H9 (cell line): ENCODE measurements around the gene TWSG1. TPM values are rescaled to one million over a fixed set of nuclear protein-coding genes. Genes with fewer than 3 reads are reported as not detected.

Source experiments
- DNase-seq: peaks from one replicate; pipeline ENCODE4 v3.0.0-alpha.2; 2017
- H2AFZ ChIP-seq: one replicate; pipeline ENCODE4 v1.6.1; 2013; ENCODE audit warnings: mild to moderate bottlenecking, low read length, control low read depth, moderate library complexity
- H2AK5ac ChIP-seq: 2 replicates; pipeline ENCODE4 v1.6.1; 2013; ENCODE audit warnings: low read length, control low read depth, mixed read lengths; ENCODE audit not compliant: insufficient read length
- H2BK120ac ChIP-seq: one replicate; pipeline ENCODE4 v1.6.1; 2013; ENCODE audit warnings: low read depth, mild to moderate bottlenecking, low read length, control low read depth, inconsistent platforms; ENCODE audit not compliant: poor library complexity, severe bottlenecking
- H2BK12ac ChIP-seq: 2 replicates; pipeline ENCODE4 v1.6.1; 2013; ENCODE audit warnings: low read length, control low read depth, mixed read lengths, low read depth; ENCODE audit not compliant: insufficient read length
- H2BK15ac ChIP-seq: 2 replicates; pipeline ENCODE4 v1.6.1; 2013; ENCODE audit warnings: low read depth, low read length, control low read depth
- H2BK20ac ChIP-seq: one replicate; pipeline ENCODE4 v1.6.1; 2013; ENCODE audit warnings: low read depth, mild to moderate bottlenecking, low read length, control low read depth, inconsistent platforms; ENCODE audit not compliant: poor library complexity, severe bottlenecking
- H2BK5ac ChIP-seq: 2 replicates; pipeline ENCODE4 v1.6.1; 2013; ENCODE audit warnings: low read length, control low read depth, mixed read lengths; ENCODE audit not compliant: insufficient read length
- H3K14ac ChIP-seq: 2 replicates; pipeline ENCODE4 v1.6.1; 2013; ENCODE audit warnings: low read length, control low read depth; ENCODE audit not compliant: insufficient read depth
- H3K18ac ChIP-seq: 2 replicates; pipeline ENCODE4 v1.6.1; 2013; ENCODE audit warnings: low read depth, mild to moderate bottlenecking, mixed read lengths, low read length, control low read depth; ENCODE audit not compliant: insufficient read length
- H3K23ac ChIP-seq: 2 replicates; pipeline ENCODE4 v1.6.1; 2013; ENCODE audit warnings: low read length, control low read depth, mixed read lengths, low read depth; ENCODE audit not compliant: insufficient read length
- H3K23me2 ChIP-seq: 2 replicates; pipeline ENCODE4 v1.6.1; 2013; ENCODE audit warnings: low read depth, mild to moderate bottlenecking, mixed read lengths, low read length, control low read depth; ENCODE audit not compliant: insufficient read length, poor library complexity, severe bottlenecking
- H3K27ac ChIP-seq: 2 replicates; pipeline ENCODE4 v1.5.1; 2013; ENCODE audit warnings: low read length, control low read depth, mixed read lengths, low read depth; ENCODE audit not compliant: insufficient read length
- H3K27me3 ChIP-seq: 2 replicates; pipeline ENCODE4 v1.6.1; 2013; ENCODE audit warnings: low read length, control low read depth, inconsistent platforms; ENCODE audit not compliant: insufficient read depth
- H3K4ac ChIP-seq: 2 replicates; pipeline ENCODE4 v1.6.1; 2013; ENCODE audit warnings: low read depth, mild to moderate bottlenecking, control low read depth, inconsistent platforms, low read length, moderate library complexity
- H3K4me1 ChIP-seq: 2 replicates; pipeline ENCODE4 v1.6.1; 2013; ENCODE audit warnings: low read length, control low read depth, inconsistent platforms; ENCODE audit not compliant: insufficient read depth
- H3K4me2 ChIP-seq: 2 replicates; pipeline ENCODE4 v1.6.1; 2013; ENCODE audit warnings: low read length, control low read depth, mixed read lengths; ENCODE audit not compliant: insufficient read length, insufficient read depth
- H3K56ac ChIP-seq: 2 replicates; pipeline ENCODE4 v1.6.1; 2013; ENCODE audit warnings: low read depth, mild to moderate bottlenecking, mixed read lengths, low read length, control low read depth; ENCODE audit not compliant: insufficient read length
- H3K79me1 ChIP-seq: 2 replicates; pipeline ENCODE4 v1.6.1; 2013; ENCODE audit warnings: low read depth, mild to moderate bottlenecking, moderate library complexity, low read length, control low read depth, inconsistent platforms; ENCODE audit not compliant: insufficient read depth, poor library complexity, severe bottlenecking
- H3K79me2 ChIP-seq: 2 replicates; pipeline ENCODE4 v1.6.1; 2013; ENCODE audit warnings: low read length, control low read depth, inconsistent platforms; ENCODE audit not compliant: insufficient read depth
- H3K9ac ChIP-seq: 2 replicates; pipeline ENCODE4 v1.6.1; 2013; ENCODE audit warnings: low read length, control low read depth, mixed read lengths; ENCODE audit not compliant: insufficient read length; ENCODE audit errors: extremely low read depth
- H3K9me3 ChIP-seq: one replicate; pipeline ENCODE4 v1.6.1; 2013; ENCODE audit warnings: low read depth, low read length, inconsistent platforms; ENCODE audit not compliant: control insufficient read depth
- H3T11ph ChIP-seq: one replicate; pipeline ENCODE4 v1.6.1; 2013; ENCODE audit warnings: mild to moderate bottlenecking, low read length, control low read depth, inconsistent platforms
- H4K20me1 ChIP-seq: one replicate; pipeline ENCODE4 v1.6.1; 2013; ENCODE audit not compliant: control insufficient read depth, insufficient read length, insufficient read depth
- H4K5ac ChIP-seq: 2 replicates; pipeline ENCODE4 v1.6.1; 2013; ENCODE audit warnings: low read depth, mild to moderate bottlenecking, mixed read lengths, low read length, control low read depth; ENCODE audit not compliant: insufficient read length
- H4K8ac ChIP-seq: replicated peaks from 2 replicates; pipeline ENCODE4 v1.6.1; 2013; ENCODE audit warnings: low read length, control low read depth, mixed read lengths, low read depth; ENCODE audit not compliant: insufficient read length
- H4K91ac ChIP-seq: 2 replicates; pipeline ENCODE4 v1.6.1; 2013; ENCODE audit warnings: low read depth, mild to moderate bottlenecking, moderate library complexity, mixed read lengths, low read length, control low read depth; ENCODE audit not compliant: insufficient read length
- H3K27ac Mint-ChIP-seq, 3 experiments: 2 replicates in 2 of 3; 3 replicates in 1 of 3; pipeline ENCODE4 v1.8.0; 2020 to 2021; ENCODE audit warnings: mixed read lengths in 3 of 3, mild to moderate bottlenecking in 1 of 3, moderate library complexity in 1 of 3
- H3K27me3 Mint-ChIP-seq: 2 replicates; pipeline ENCODE4 v1.8.0; 2021; ENCODE audit warnings: low read depth, mild to moderate bottlenecking, moderate library complexity, mixed read lengths
- H3K36me3 Mint-ChIP-seq, 3 experiments: 2 replicates in 2 of 3; 3 replicates in 1 of 3; pipeline ENCODE4 v1.8.0; 2020 to 2021; ENCODE audit warnings: low read depth in 3 of 3, mixed read lengths in 3 of 3; ENCODE audit not compliant: insufficient read depth in 1 of 3
- H3K4me1 Mint-ChIP-seq, 2 experiments: 2 replicates each; pipeline ENCODE4 v1.8.0; 2020; ENCODE audit warnings: mixed read lengths in 2 of 2
- H3K4me3 Mint-ChIP-seq, 2 experiments: 2 replicates in 1 of 2; 3 replicates in 1 of 2; pipeline ENCODE4 v1.8.0; 2020 to 2021; ENCODE audit warnings: mild to moderate bottlenecking in 2 of 2, mixed read lengths in 2 of 2, moderate library complexity in 1 of 2
- H3K9me3 Mint-ChIP-seq, 2 experiments: 2 replicates in 1 of 2; 3 replicates in 1 of 2; pipeline ENCODE4 v1.8.0; 2020; ENCODE audit warnings: mild to moderate bottlenecking in 2 of 2, mixed read lengths in 2 of 2, moderate library complexity in 1 of 2
- CTCF ChIP-seq: fragments of 200-600 bp; sonication (generic); conservative IDR thresholded peaks from 3 replicates; pipeline ENCODE4 v1.8.0; 2021; ENCODE audit warnings: antibody characterized with exemption, mild to moderate bottlenecking
- WGBS: extraction: QIAGEN DNeasy Blood & Tissue Kit; methylation state at CpG from one replicate; pipeline ENCODE4 v1.1.7; 2013; ENCODE audit warnings: missing lambda C conversion rate, low lambda C conversion rate, mixed read lengths; ENCODE audit not compliant: insufficient read length; ENCODE audit errors: extremely low coverage; 5-methylcytosine and 5-hydroxymethylcytosine counted together
- total RNA-seq: library from RNA; stranded (reverse); gene quantifications from 2 replicates; pipeline ENCODE4 v1.2.1, GENCODE V29; 2021

Gene TWSG1
- total RNA-seq, 1 experiment from 2014 or later = 25.7 TPM

GRCh38 chr18:9404565-9405060 is 70.0 kb downstream of the TWSG1 start:
- Histone ChIP-seq H3K9ac (no peak overlapping the region), H2BK5ac (no peak overlapping the region), H3K14ac (no peak overlapping the region), H4K20me1 (no peaks in the 10 kb centered on the region), H3K79me1 (no peaks in the 10 kb centered on the region), H3K23ac (no peak overlapping the region), H3K79me2 (no peaks in the 10 kb centered on the region), H4K5ac (no peak overlapping the region), H2BK12ac (no peak overlapping the region), H3K9me3 (no peaks in the 10 kb centered on the region), H2AK5ac (no peak overlapping the region), H3K18ac (no peak overlapping the region), H2BK20ac (peak overlapping the region; percentile 64), H3K4me2 (no peak overlapping the region), H2BK15ac (no peak overlapping the region), H4K91ac (no peak overlapping the region), H3T11ph (no peak overlapping the region), H3K27me3 (no peaks in the 10 kb centered on the region), H2AFZ (no peak overlapping the region), H3K23me2 (no peaks in the 10 kb centered on the region), H3K27ac (no peak overlapping the region), H3K4ac (no peak overlapping the region), H3K4me1 (no peaks in the 10 kb centered on the region), H4K8ac (no peak overlapping the region), H2BK120ac (no peak overlapping the region), H3K56ac (no peak overlapping the region)
- no peak for DNase-seq
- TF ChIP-seq CTCF = no peak
- peaks cover 0 to 3% of the 10 kb centered on the region in 2 experiments; a peak in 1 of 5 replicates for H3K9me3 Mint-ChIP-seq
- H3K4me1 Mint-ChIP-seq = peaks cover 3 to 6% of the 10 kb centered on the region in 2 experiments; a peak in 3 of 4 replicates
- peaks cover 4 to 7% (median 5%) of the 10 kb centered on the region in 3 experiments; a peak in 6 of 7 replicates for H3K36me3 Mint-ChIP-seq
- H3K4me3 Mint-ChIP-seq = no peak overlapping the region; a peak in 1 of 5 replicates
- H3K27me3 Mint-ChIP-seq = no peaks in the 10 kb centered on the region
- peak overlapping the region in 2 of 3 experiments; percentile 67 to 97; a peak in 3 of 7 replicates for H3K27ac Mint-ChIP-seq
- no CpG with 5 or more reads among the region's 19 CpGs for WGBS
